Astrocyte (in vitro differentiated cells and primary cell): ENCODE data around the gene INPP4B. TPM values are rescaled to one million over a fixed set of nuclear protein-coding genes. Genes with fewer than 3 reads are reported as not detected.

Experiments used
- DNase-seq: peaks from one replicate; pipeline ENCODE4 v3.0.0-alpha.2; 2010; ENCODE audit warnings: low read depth
- FAIRE-seq: peaks from 2 replicates; lab custom pipeline; 2011; peaks lifted over from hg19 to GRCh38; lab: Jason Lieb, UNC
- H2AFZ ChIP-seq: 2 replicates; pipeline ENCODE4 v1.6.0; 2012; ENCODE audit warnings: low read depth, low read length, inconsistent platforms
- H3K27ac ChIP-seq: 2 replicates; pipeline ENCODE4 v1.5.1; 2011; ENCODE audit warnings: low read depth, low read length, inconsistent platforms
- H3K27me3 ChIP-seq: 2 replicates; pipeline ENCODE4 v1.6.0; 2011; ENCODE audit warnings: low read length, inconsistent platforms; ENCODE audit not compliant: insufficient read depth
- H3K36me3 ChIP-seq: 2 replicates; pipeline ENCODE4 v1.5.1; 2011; ENCODE audit warnings: low read length, inconsistent platforms; ENCODE audit not compliant: insufficient read depth
- H3K4me1 ChIP-seq: 2 replicates; pipeline ENCODE4 v1.5.1; 2011; ENCODE audit warnings: low read length, inconsistent platforms; ENCODE audit not compliant: insufficient read depth
- H3K4me2 ChIP-seq: 2 replicates; pipeline ENCODE4 v1.6.0; 2012; ENCODE audit warnings: low read length, inconsistent platforms
- H3K4me3 ChIP-seq: 2 replicates; pipeline ENCODE4 v1.5.1; 2011; ENCODE audit warnings: low read depth, mild to moderate bottlenecking, low read length, inconsistent platforms; ENCODE audit not compliant: insufficient read depth
- H3K79me2 ChIP-seq: 2 replicates; pipeline ENCODE4 v1.6.0; 2012; ENCODE audit warnings: mild to moderate bottlenecking, low read length, inconsistent platforms; ENCODE audit not compliant: insufficient read depth
- H3K9ac ChIP-seq: 2 replicates; pipeline ENCODE4 v1.6.0; 2012; ENCODE audit warnings: mild to moderate bottlenecking, low read length, inconsistent platforms
- H3K9me3 ChIP-seq: 2 replicates; pipeline ENCODE4 v1.5.1; 2012; ENCODE audit warnings: low read depth, mild to moderate bottlenecking, low read length, inconsistent platforms; ENCODE audit not compliant: insufficient read depth
- H4K20me1 ChIP-seq: 2 replicates; pipeline ENCODE4 v1.6.0; 2012; ENCODE audit warnings: low read length, inconsistent platforms; ENCODE audit not compliant: insufficient read depth
- H3K27ac Mint-ChIP-seq: one replicate; pipeline ENCODE4 v1.8.0; 2021; ENCODE audit warnings: mild to moderate bottlenecking, mixed read lengths; ENCODE audit not compliant: unreplicated experiment
- H3K27me3 Mint-ChIP-seq: one replicate; pipeline ENCODE4 v1.8.0; 2021; ENCODE audit warnings: low read depth, mixed read lengths; ENCODE audit not compliant: unreplicated experiment
- H3K36me3 Mint-ChIP-seq: one replicate; pipeline ENCODE4 v1.8.0; 2021; ENCODE audit warnings: low read depth, mixed read lengths; ENCODE audit not compliant: unreplicated experiment
- H3K4me1 Mint-ChIP-seq: one replicate; pipeline ENCODE4 v1.8.0; 2021; ENCODE audit warnings: low read depth, mixed read lengths; ENCODE audit not compliant: unreplicated experiment
- H3K4me3 Mint-ChIP-seq: one replicate; pipeline ENCODE4 v1.8.0; 2021; ENCODE audit warnings: mild to moderate bottlenecking, moderate library complexity, mixed read lengths; ENCODE audit not compliant: unreplicated experiment
- H3K9me3 Mint-ChIP-seq: one replicate; pipeline ENCODE4 v1.8.0; 2021; ENCODE audit warnings: mild to moderate bottlenecking, mixed read lengths; ENCODE audit not compliant: unreplicated experiment
- CTCF ChIP-seq: IDR thresholded peaks from 2 replicates; pipeline ENCODE4 v1.5.1; 2011; ENCODE audit warnings: low read depth, mild to moderate bottlenecking, inconsistent platforms, low read length, moderate library complexity; ENCODE audit not compliant: insufficient read depth
- EZH2 ChIP-seq: IDR thresholded peaks from 2 replicates; pipeline ENCODE4 v1.6.1; 2012; ENCODE audit warnings: mild to moderate bottlenecking, low read length, inconsistent platforms; ENCODE audit not compliant: insufficient read depth
- total RNA-seq: library from RNA; stranded (reverse); gene quantifications from 2 replicates; pipeline ENCODE4 v1.2.1, GENCODE V29; 2021

INPP4B gene
- total RNA-seq, 1 donor from 2014 or later, result 2.8 TPM

DNA sequence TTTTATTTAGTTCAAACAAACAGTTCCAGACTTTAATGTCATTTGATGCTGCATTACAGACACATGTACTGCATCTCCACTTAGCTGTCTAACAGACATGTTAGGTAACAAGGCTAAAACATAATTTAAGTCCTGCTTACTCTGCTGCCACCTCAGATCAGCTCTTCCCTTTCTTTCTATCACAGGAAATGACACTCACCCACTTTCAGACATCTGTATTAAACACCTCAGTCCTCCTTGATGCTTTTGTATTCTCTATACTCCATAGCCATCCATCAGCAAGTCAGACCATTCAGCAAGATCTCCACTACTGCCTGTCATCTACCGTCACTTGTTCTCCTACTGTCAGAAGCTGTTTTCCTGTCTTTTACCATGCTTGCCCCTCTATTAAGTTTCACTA is 804.3 kb downstream of the INPP4B start:
- TF ChIP-seq EZH2, result no peak
- TF ChIP-seq CTCF, result no peak

DNA sequence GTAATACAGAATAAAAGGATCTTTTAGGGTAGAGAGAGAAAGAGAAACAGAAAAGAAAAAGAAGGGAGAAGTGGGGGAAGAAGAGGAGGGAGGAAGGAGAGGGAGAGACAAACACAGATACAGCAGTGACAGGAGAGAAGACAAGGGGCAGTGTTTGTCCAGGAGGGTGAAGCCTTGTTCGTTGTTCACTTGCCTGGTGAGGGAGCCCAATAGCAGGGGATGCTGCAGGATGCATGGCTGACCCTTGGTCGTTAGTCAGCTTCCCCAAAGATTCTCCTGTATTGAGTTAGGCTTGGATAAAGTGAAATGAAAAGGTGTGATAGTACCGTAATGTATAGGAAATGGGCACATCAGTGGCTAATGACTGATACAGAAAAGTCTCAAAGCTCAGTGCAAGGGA is 806.1 kb downstream of the INPP4B start:
- H3K27me3 ChIP-seq, result no peaks in the 10 kb centered on the region
- H3K4me1 Mint-ChIP-seq, result peaks cover 10% of the 10 kb centered on the region
- H3K9ac ChIP-seq, result no peak overlapping the region
- no peaks in the 10 kb centered on the region for H3K36me3 Mint-ChIP-seq
- H3K9me3 Mint-ChIP-seq, result no peaks in the 10 kb centered on the region
- H3K4me3 Mint-ChIP-seq, result no peak overlapping the region
- H3K4me2 ChIP-seq, result no peak overlapping the region
- no peak overlapping the region for H3K4me3 ChIP-seq
- peaks cover 13% of the 10 kb centered on the region for H3K4me1 ChIP-seq
- DNase-seq, result no peak
- no peak for FAIRE-seq
- H2AFZ ChIP-seq, result no peak overlapping the region
- H3K36me3 ChIP-seq, result no peaks in the 10 kb centered on the region
- no peak overlapping the region for H3K27ac Mint-ChIP-seq
- H3K27me3 Mint-ChIP-seq, result no peaks in the 10 kb centered on the region
- H3K9me3 ChIP-seq, result no peaks in the 10 kb centered on the region
- no peak overlapping the region for H3K27ac ChIP-seq
- H4K20me1 ChIP-seq, result no peaks in the 10 kb centered on the region
- no peaks in the 10 kb centered on the region for H3K79me2 ChIP-seq
- TF ChIP-seq EZH2 (no peak), CTCF (no peak)

More for the DNA sequence above, 804.3 kb downstream of the INPP4B start:
- H3K36me3 ChIP-seq, result no peaks in the 10 kb centered on the region
- H4K20me1 ChIP-seq, result no peaks in the 10 kb centered on the region
- no peak overlapping the region for H3K9ac ChIP-seq
- H3K27ac Mint-ChIP-seq, result no peak overlapping the region
- H3K36me3 Mint-ChIP-seq, result no peaks in the 10 kb centered on the region
- no peak overlapping the region for H3K27ac ChIP-seq
- no peaks in the 10 kb centered on the region for H3K79me2 ChIP-seq
- H2AFZ ChIP-seq, result no peak overlapping the region
- peaks cover 10% of the 10 kb centered on the region for H3K4me1 ChIP-seq
- DNase-seq (no peak), FAIRE-seq (no peak)
- no peaks in the 10 kb centered on the region for H3K27me3 Mint-ChIP-seq
- H3K4me1 Mint-ChIP-seq, result peaks cover 8% of the 10 kb centered on the region
- no peak overlapping the region for H3K4me3 Mint-ChIP-seq
- H3K9me3 ChIP-seq, result no peaks in the 10 kb centered on the region
- no peak overlapping the region for H3K4me2 ChIP-seq
- H3K9me3 Mint-ChIP-seq, result no peaks in the 10 kb centered on the region
- no peaks in the 10 kb centered on the region for H3K27me3 ChIP-seq
- H3K4me3 ChIP-seq, result no peak overlapping the region

GRCh38 chr4:142036795-142037583 is 809.1 kb downstream of the INPP4B start:
- H3K27me3 ChIP-seq, result no peaks in the 10 kb centered on the region
- Mint-ChIP-seq H3K9me3 (peaks cover 2% of the 10 kb centered on the region), H3K27ac (peak overlapping the region; percentile 8), H3K4me3 (no peak overlapping the region), H3K4me1 (peaks cover 8% of the 10 kb centered on the region), H3K27me3 (no peaks in the 10 kb centered on the region), H3K36me3 (no peaks in the 10 kb centered on the region)
- no peak overlapping the region for H3K9ac ChIP-seq
- peak; percentile 26 for FAIRE-seq
- H3K9me3 ChIP-seq, result no peaks in the 10 kb centered on the region
- H3K4me2 ChIP-seq, result peak overlapping the region; percentile 41
- H3K79me2 ChIP-seq, result no peaks in the 10 kb centered on the region
- no peaks in the 10 kb centered on the region for H4K20me1 ChIP-seq
- H2AFZ ChIP-seq, result no peak overlapping the region
- H3K4me3 ChIP-seq, result no peak overlapping the region
- H3K27ac ChIP-seq, result no peak overlapping the region
- no peaks in the 10 kb centered on the region for H3K36me3 ChIP-seq
- peak; percentile 62 for DNase-seq
- H3K4me1 ChIP-seq, result peaks cover 7% of the 10 kb centered on the region
- TF ChIP-seq CTCF (no peak), EZH2 (no peak)
